Mammary epithelial cell (primary cell): ENCODE data around the gene TAPT1.

Experiments used
- EZH2 ChIP-seq: IDR thresholded peaks from 2 replicates; pipeline ENCODE4 v1.6.1; 2012; ENCODE audit warnings: low read length, inconsistent platforms, borderline replicate concordance
- TF ChIP-seq, protein P1 (sequence below), 2 donors: IDR thresholded peaks in 1 of 2; conservative IDR thresholded peaks in 1 of 2; 2 replicates each; pipeline ENCODE4 v1.5.1; 2011 to 2012; ENCODE audit warnings: inconsistent platforms in 2 of 2, low read length in 2 of 2, mild to moderate bottlenecking in 2 of 2, control low read depth in 1 of 2, low read depth in 1 of 2; ENCODE audit not compliant: insufficient read depth in 1 of 2; ENCODE audit errors: extremely low read depth in 1 of 2

DNA sequence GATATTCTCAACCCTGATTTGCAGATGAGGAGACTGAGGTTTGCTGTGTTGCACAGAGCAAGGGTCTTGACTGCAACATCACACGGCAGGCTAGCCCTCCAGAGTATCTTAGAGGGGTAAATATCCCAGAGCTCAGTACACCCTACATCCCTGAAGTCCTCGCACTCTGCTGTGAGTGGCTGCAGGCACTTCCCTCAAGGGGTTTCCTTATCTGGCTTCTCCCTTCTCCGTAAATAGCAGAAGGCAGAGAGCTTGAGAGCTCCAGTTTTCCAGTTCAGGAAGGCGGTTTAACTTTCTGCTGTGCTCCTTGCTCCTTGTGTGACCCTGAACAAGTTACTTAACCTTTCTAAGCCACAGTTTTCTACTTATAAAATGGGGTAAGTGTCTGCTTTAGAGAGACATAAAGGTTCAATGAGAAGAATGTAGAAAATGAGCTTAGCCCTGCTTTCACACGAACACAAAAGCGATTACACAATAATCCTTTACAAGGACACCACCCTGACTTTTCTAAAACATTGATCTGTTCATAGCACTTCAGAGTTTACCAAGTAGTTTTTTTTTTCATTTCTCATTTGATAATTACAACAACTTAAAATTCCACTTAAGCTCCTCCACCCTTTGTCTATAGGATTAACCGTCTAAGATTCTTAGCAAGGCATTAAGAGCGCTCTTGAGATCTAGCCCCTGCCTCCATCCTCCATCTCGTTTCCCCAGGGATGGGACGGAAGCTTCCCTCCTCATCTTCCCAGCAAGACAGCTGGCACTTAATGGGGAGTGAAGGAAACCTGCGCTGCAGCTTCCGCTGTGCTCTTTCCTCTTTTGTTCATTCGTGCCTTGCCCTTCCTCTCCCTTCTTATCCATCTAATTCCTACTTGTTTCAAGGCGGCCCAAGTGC lies 68.4 kb downstream of the TAPT1 start:
- TF ChIP-seq, protein P1, sequence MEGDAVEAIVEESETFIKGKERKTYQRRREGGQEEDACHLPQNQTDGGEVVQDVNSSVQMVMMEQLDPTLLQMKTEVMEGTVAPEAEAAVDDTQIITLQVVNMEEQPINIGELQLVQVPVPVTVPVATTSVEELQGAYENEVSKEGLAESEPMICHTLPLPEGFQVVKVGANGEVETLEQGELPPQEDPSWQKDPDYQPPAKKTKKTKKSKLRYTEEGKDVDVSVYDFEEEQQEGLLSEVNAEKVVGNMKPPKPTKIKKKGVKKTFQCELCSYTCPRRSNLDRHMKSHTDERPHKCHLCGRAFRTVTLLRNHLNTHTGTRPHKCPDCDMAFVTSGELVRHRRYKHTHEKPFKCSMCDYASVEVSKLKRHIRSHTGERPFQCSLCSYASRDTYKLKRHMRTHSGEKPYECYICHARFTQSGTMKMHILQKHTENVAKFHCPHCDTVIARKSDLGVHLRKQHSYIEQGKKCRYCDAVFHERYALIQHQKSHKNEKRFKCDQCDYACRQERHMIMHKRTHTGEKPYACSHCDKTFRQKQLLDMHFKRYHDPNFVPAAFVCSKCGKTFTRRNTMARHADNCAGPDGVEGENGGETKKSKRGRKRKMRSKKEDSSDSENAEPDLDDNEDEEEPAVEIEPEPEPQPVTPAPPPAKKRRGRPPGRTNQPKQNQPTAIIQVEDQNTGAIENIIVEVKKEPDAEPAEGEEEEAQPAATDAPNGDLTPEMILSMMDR (conservative IDR thresholded peaks at IDR 0.05 in 1 of 2, IDR thresholded peaks at IDR 0.05 in 1 of 2; ENCODE audit: extremely low read depth in 1 of 2, insufficient read depth in 1 of 2, low read depth in 1 of 2, low read length in 2 of 2), result no peak
- TF ChIP-seq EZH2, result no peak
